ENCODE measurements around the gene IGF2R.
A peak's percentile ranks its signal among the peaks of the same experiment; 100 is the strongest.

Gene IGF2R

DNA sequence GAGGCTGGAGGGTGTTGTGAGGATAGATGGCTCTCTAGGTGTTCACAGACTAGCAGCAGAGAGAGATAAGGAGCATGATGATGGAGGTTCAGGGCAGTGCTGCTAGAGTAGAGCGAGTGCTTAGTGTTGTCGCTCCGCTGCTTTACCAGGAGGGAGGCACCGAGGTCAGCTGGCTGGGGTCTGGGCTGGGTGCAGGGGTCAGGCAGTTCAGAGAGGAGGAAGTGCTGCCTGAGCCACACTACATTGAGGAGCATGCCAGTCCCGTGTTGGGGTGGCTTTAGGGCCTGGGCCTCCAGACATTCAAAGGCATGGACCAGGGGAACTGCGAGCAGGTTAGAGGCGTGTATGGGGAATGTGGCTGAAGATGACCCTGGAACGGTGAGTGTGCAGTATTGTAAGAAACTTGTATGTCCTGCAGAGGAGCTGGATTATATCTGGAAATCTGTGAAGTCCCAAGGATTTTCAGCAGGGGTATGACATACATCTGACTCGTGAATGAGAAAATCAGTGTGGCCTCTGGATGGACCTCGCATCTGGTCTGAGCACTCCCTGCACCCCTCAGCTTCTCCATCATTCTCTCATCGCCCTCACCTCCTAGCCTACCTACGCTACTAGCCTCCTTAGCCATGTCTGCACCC is 66.9 kb downstream of the IGF2R start:
- peak; percentile 68 for DNase-seq (ENCODE audit: low read depth)
- TF ChIP-seq, protein P1, sequence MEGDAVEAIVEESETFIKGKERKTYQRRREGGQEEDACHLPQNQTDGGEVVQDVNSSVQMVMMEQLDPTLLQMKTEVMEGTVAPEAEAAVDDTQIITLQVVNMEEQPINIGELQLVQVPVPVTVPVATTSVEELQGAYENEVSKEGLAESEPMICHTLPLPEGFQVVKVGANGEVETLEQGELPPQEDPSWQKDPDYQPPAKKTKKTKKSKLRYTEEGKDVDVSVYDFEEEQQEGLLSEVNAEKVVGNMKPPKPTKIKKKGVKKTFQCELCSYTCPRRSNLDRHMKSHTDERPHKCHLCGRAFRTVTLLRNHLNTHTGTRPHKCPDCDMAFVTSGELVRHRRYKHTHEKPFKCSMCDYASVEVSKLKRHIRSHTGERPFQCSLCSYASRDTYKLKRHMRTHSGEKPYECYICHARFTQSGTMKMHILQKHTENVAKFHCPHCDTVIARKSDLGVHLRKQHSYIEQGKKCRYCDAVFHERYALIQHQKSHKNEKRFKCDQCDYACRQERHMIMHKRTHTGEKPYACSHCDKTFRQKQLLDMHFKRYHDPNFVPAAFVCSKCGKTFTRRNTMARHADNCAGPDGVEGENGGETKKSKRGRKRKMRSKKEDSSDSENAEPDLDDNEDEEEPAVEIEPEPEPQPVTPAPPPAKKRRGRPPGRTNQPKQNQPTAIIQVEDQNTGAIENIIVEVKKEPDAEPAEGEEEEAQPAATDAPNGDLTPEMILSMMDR (conservative IDR thresholded peaks at IDR 0.05; ENCODE audit: control insufficient read depth, insufficient read depth, low read depth, low read length): no peak
- no peak overlapping the region for H3K4me3 ChIP-seq (ENCODE audit: control insufficient read depth, low read depth, low read length)

DNA sequence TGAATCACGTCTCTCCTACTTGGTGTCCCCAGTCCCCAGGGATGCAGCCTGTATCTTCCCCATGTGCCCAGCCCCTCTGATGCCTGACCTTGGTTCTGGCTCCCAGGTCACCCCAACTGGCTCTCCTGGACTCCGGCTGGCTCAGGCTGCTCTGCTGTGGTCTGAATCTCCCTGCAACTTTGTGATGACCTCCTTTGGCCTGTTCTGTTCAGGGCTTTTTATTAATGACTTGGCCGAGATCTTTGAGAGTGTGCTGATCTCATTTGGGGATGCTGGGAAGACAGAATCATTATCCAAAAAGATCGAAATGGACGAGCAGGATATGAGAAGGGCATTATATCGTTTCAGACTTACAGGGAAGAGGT is 67.4 kb downstream of the IGF2R start:
- H3K4me3 ChIP-seq (ENCODE audit: control insufficient read depth, low read depth, low read length): no peak overlapping the region
- TF ChIP-seq, protein P1 (conservative IDR thresholded peaks at IDR 0.05; ENCODE audit: control insufficient read depth, insufficient read depth, low read depth, low read length): no peak
- peak; percentile 75 for DNase-seq (ENCODE audit: low read depth)

DNA sequence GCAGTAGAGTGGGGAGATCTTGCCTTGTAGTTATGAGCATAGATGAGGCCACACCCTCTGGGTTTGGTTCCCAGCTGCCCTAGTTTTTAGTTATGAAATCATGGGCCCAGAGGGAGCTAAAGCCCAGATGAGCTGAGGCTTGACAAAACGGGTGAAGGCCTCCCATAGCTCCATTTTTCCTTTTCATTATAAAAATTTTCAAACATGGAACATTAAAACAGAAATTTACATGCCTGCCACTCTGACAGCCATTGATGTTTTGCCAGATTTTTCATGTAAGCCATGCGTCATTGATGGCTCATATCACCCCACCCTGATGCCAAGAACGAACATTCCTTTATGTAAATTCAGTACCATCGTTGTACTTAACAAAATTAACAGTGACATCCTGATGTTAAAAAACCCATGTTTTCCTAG is 67.9 kb downstream of the IGF2R start:
- TF ChIP-seq, protein P1 (conservative IDR thresholded peaks at IDR 0.05; ENCODE audit: control insufficient read depth, insufficient read depth, low read depth, low read length): no peak
- DNase-seq (ENCODE audit: low read depth): peak; percentile 98
- no peak overlapping the region for H3K4me3 ChIP-seq (ENCODE audit: control insufficient read depth, low read depth, low read length)

DNA sequence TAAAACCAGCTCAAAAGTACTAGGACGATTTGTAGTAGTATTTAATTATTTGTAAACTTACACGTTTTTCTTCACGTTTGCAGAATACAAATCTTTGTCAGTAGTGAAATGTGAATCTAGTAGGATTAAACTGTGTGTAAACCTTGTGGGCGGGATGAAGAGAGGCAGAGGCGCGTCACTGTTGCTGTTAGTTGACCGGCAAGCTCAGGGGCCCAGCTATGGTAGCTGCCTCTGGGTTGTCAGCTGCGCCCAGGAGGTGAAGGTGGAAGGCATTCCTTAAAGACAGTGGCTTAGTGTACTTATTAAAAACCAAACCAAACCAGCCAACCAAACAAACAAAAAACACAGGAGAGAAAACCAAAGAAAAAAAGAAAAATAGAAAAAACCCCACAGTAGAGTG is 69.6 kb downstream of the IGF2R start:
- H3K4me3 ChIP-seq (ENCODE audit: control insufficient read depth, low read depth, low read length): no peak overlapping the region
- DNase-seq (ENCODE audit: low read depth): no peak
- TF ChIP-seq, protein P1 (conservative IDR thresholded peaks at IDR 0.05; ENCODE audit: control insufficient read depth, insufficient read depth, low read depth, low read length): no peak

DNA sequence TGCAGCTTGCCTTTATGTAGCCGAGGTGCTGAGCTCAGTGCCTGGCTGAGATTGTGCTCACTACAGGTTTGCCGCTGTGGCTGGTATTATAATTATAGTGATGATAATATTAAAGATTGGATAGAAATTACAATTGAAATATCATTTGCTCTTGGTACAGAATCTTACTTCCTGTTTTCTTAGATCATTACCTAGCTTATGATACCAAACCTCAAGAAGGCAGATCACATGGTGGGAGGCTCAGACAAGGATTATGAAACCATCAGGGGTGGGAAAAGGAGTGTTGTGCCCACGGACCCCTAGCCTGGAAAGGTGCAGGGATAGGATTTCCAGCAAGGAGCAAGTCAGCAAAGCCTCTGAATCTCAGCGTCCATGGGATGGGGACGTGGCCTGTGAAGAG is 70.6 kb downstream of the IGF2R start:
- H3K4me3 ChIP-seq (ENCODE audit: control insufficient read depth, low read depth, low read length): no peak overlapping the region
- TF ChIP-seq, protein P1 (conservative IDR thresholded peaks at IDR 0.05; ENCODE audit: control insufficient read depth, insufficient read depth, low read depth, low read length): no peak
- DNase-seq (ENCODE audit: low read depth): no peak

DNA sequence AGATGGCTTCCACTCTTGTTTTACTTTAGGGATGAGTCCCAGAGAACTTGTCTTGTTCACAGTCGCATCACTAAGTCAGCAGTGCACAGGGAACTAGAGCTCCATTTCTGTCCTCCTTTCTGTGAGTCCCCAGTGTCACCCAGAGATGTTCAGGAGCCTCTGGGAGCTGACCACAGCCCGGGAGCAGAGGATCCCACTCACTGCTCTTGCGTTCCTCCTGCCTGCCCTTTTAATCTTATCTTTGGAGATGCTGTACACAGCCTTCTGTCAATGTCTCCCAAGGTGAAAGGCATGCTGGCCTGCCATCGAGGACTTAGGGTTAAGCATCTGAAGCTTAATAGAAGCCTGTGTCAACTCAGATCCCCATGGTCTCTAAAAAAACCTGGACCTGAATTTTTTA is 71.2 kb downstream of the IGF2R start:
- TF ChIP-seq, protein P1 (conservative IDR thresholded peaks at IDR 0.05; ENCODE audit: control insufficient read depth, insufficient read depth, low read depth, low read length): no peak
- DNase-seq (ENCODE audit: low read depth): no peak
- H3K4me3 ChIP-seq (ENCODE audit: control insufficient read depth, low read depth, low read length): no peak overlapping the region
